SHP77 treated with DMSO at 0.1 percent for 48 hours (cell line): Measurements from ENCODE around the gene PPM1N.
A peak's percentile ranks its signal among the peaks of the same experiment; 100 is the strongest.

Source experiments
- DNase-seq: peaks from one replicate; lab custom pipeline; 2025; lab: John Stamatoyannopoulos, UW

The PPM1N gene

DNA sequence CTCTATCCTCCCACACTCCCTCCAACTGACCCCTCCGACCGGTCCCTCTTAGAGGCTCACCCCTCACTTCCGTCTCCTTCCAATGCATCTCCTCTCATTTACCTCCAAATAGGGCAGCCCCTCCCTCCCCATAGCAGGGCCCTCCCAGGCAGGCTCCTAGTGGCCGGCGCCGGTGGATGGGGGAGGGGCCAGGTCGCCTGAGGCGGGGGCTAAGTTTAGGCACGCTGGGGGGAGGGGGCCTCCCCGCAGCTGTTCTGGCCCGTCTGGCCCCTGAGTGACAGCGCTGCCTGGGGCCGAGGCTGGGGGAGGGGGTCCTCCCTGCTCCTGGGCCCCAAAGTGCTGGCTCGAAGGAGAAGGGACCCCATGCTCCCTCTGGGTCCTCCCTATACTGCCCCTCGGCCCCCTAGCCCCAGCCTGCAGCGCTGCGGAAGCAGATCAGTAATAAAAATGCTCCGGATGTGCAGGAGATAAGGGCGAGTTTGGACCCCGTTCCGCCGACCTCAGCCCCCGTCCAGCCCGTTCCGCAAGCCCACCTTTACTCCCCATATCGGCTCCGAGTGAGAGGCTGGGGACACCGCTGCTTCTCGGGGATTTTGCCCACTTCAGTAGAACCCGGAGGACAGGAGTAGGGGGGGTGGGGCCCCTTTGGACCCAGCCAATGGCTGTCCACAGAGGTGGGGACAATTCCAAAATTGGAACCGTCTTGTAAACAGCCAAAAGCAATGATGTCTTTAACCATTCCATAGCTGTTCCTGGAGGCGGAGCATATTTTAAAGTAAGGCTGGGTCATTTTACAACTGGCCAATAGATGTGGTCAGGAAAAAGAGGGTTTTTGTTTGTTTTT lies 5.4 kb upstream of the PPM1N start:
- DNase-seq: no peak

DNA sequence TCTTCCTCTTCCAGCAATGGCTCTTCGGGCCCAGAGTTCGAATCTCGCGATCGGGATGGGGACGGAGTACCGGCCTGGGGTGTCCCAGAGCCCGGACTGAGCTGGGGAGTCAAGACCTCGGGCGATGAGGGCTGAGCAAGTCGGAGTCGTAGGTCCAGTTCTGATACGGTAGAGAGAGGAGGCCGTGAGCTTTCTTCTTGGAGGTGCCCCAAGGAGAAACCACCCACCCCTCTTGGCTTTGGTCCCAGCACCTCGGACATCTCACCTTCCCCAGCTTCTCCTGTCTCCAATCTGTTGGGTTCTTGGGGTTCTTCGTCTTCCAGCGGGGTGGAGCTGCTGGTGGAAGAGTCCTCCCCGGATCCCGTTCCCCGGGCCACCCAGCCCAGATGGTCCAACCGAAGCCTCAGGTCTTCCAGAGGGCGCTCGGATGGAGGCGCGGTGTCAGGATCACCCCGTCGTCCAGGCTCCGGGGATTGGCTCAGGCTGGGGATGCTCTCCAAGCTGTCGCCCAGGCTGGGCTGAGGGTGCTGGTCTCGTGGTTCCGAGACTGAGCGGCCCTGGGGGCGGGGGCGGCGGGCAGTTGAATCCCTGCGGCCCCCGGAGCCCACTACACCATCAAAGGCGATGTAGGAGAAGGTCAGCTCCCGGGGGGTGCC lies 3.9 kb upstream of the PPM1N start:
- DNase-seq: no peak

DNA sequence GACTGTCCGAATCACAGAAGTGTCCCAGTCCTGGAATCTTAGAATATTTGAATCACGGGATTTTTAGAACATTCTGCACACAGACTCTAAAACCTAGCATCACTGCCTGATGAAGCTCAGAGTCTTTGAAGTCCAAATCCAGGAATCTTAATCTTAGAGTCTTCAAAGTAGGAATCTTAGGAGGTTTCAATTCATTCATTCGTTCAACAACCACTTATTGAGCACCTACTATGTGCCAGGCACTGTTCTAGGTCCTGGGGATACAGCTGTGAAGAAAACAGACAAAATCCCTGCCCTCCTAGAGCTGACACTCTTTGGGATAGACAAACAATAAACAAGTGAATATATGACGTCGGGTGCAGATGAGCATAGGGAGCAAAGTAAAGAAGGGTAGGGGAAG lies 3.1 kb upstream of the PPM1N start:
- DNase-seq: no peak

DNA sequence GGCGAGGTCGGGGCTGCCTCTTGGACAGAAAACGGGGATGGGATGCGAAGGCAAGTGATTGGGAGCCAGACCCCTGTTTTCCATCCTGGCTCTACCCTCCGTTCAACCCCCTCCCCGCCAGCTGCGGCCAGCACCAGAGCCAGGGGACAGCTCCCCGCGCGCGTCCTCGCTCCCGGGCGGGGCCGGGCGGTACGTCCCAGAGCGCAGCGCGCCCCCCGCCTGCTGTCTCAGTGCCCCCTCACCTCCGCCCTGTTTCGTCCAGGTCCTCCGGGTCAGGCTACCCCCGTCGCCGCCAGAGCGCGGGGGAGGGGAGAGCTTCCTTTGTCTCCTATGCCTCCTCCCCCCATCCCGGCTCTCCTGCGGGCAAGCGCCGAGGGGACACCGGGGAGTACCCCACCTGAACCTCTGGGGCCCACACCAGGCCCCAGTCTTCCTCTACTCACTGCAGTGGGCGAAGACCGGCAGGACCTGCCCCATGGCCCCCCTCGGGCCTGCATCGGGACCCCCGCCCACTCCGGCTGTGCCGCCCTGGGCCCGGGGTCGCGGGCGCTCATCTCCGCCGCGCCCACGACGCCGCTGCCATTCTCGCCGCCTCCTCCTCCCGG lies 1.8 kb upstream of the PPM1N start:
- DNase-seq: no peak

DNA sequence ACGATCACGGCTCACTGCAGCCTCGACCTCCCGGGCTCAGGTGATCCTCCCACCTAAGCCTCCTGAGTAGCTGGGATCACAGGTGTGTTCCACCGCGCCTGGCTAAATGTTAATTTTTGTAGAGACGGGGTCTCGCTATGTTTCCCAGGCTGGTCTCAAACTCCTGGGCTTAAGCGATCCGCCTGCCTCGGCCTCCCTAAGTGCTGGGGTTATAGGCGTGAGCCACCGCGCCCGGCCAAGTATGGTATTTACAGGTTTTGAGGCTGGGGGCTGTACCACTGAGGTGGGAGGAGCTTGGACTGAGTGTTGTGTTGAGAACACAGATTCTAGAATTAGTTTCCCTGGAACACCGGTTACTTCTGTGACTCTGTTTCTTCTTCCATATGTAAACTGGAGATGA lies 452 bp upstream of the PPM1N start:
- no peak for DNase-seq

DNA sequence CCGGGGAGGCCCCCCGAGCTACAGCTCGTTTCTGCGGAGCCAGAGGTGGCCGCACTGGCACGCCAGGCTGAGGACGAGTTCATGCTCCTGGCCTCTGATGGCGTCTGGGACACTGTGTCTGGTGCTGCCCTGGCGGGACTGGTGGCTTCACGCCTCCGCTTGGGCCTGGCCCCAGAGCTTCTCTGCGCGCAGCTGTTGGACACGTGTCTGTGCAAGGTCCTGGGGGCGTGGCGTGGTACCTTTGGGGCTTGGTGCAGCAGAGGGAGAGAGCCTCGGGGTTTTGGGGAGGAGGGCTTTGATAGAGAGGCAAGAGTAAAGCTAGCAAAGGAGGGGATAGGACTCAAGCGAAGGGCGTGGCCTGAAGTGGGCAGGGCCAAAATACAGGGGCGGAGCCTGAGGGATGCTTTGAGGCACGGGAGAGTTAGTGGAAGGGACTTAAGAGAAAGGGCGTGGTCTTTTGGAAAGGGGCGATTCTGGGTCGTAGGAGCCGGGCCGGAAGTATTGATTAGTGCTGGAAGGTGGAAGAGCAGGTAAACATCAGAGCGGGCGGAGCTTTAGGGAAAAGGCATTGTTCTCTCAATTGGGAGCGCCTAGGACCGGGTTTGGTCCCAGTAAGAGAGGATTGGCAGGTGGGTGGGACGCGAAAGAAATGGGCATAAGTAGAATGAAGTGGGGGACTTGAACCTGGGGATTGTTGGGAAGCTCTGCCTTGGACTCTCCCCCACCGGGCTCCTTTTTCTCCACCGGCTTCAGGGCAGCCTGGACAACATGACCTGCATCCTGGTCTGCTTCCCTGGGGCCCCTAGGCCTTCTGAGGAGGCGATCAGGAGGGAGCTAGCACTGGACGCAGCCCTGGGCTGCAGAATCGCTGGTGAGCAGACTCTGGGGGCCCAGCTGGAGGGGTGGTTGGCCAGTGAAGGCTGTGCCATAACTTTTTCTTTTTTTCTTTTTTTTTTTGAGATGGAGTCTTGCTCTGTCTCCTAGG lies 1.2 kb downstream of the PPM1N start:
- no peak for DNase-seq

DNA sequence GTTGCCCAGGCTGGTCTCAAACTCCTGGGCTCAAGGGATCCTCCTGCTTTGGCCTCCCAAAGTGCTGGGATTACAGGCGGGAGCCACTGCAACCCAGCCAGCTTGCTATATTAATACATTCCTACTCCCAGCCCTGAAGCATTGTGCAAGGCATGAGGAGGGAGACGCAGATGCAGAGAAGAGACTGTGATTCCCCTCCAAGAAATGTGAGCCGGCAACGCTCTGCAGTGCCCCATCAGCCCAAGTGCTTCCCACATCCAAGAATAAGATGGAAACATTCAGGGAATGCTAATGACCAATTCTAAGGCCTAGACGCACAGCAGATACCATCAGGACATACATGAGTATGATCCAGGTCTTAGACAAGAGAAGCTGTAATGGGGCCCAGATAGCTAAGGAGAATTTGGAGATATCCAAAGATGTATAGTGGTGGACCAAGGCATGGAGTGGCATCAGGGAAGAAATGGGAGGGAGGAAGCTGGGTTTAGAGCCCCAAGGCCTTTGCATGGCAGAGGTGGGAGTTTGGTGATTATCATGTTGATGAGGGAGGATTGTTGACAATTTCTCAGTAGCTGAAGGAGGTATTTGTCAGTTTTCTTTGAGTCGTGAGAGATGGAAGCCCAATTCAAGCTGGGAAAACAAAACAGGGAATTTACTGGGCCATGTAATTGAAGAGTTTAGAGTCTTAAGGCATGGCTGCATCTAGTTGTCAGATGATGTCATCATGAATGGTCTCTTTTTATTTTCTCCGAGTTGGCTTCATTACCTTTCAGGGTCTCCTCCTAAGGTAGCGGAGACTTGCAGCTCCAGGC lies 2.9 kb downstream of the PPM1N start:
- no peak for DNase-seq

DNA sequence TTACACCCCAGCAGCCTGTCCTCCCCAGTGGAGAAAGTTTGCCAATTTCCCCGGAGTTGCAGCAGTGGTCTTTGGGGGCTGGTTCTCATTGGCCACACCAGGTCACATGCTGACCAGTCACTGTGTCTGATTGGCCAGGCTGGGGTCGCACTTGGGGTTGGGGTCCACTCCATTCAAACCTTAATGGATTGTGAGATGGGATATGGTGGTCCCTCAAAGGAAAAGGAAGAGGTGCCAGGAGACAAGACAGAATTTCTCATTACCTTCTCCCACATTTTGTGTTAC lies 3.4 kb downstream of the PPM1N start:
- DNase-seq: no peak

DNA sequence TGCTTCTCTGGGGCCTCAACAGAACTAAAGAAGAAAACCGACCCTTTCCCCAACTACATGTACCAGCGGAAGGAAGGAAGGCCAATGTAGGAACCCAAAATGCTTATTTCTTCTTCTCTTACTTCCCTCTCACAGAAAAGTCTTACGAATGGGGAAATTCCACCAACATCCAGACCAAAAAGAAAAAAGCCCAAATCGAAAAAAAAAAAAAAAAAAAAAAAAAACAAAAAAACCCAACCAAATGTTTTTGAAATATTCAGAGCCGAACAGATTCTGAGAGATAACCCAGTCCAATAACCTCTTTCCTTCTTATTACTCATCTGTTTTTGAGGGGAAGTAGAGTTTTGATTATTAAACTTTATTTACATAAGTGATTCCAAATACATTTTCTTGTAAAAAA lies 3.9 kb downstream of the PPM1N start:
- DNase-seq: no peak

DNA sequence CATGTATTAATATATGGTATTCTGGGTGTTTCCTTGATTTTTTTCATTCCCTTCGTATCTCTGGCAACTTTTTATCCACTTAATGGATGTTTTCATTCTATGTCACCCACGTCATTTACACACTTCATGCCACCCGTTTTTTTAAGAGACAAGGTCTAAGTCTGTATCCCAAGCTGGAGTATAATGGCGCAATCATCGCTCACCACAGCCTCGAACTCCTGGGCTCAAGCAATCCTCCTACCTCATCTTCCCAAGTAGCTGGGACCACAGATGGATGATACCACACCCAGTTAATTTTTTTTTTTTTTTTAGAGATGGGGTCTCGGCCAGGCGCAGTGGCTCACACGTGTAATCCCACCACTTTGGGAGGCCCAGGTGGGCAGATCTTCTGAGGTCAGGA lies 5.7 kb downstream of the PPM1N start:
- DNase-seq: no peak

DNA sequence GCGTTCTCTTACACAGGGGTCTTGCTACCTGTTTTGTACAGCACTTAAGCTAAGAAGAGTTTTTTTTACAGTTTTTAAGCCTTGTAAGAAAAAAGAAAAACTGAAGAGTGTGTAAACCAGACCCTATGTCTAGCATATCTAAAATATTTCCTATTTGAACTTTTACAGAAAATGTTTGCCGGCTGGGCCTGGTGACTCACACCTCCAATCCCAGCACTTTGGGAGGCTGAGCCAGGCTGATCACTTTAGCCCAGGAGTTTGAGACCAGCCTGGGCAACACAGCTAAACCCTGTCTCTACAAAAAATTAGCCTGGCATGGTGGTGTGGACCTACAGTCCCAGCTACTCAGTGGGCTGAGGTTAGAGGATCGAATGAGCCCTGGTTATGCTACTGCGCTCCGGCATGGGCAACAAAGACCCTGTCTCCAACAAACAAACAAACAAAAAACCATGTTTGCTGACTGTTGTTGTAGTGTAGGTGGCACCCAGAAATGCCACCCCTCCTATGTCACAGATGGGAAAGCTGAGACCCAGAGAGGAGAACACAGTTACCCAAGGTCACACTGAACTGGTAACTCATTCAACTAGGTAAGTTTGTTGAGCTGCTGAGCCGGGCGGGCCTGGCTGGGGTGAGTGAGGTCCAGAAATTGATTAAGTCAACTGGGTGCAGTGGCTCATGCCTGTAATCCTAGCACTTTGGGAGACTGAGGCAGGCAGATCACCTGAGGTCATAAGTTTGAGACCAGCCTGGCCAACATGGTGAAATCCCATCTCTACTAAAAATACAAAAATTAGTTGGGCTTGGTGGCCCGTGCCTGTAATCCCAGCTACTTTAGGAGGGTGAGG lies 7.1 kb downstream of the PPM1N start:
- DNase-seq: no peak

DNA sequence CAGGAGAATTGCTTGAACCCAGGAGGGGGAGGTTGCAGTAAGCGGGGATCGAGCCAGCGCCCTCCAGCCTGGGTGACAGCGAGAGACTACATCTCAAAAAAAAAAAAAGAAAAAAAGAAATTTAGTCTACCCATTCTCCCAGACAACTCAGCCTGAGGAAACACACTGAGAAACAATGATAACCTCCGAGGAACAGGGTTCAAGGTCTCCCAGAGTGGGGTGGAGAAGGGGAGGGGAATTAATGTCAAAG lies 7.7 kb downstream of the PPM1N start:
- no peak for DNase-seq

DNA sequence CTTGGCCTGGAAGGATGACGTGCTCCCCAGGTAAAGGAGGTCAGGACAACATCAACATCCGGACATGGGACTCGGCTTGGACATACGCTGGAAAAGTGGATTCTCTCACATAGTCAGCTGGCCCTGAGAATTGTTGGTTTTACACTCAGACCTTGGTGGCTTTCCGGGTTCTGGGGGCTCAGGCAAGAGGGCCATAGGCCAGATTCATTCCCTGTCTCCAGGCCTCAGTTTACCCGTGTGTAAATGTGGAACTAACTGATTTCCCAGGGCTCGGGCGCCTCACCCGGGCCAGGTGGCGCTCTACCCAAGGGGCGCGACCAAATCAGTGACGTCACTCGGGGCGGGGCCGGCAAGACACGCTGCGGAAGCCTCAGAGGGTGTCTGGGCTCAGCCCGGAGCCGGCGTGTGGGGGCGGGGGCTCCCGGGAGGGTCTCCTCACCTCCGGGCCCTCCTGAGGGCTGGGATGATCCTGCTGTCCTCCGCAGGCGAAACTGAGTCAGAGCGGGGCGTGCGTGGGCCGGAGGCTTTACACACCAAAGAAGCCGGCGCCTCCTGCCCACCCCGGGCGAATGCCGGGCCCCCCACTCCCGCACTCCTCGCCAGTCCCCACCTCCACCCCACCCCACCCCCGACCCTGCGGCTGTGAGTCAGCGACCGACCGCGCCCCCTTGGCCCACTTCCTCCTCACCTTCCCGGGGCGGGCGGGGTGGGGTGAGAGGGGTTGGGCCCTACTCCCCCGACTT lies 8.2 kb downstream of the PPM1N start:
- peak; percentile 75 for DNase-seq

DNA sequence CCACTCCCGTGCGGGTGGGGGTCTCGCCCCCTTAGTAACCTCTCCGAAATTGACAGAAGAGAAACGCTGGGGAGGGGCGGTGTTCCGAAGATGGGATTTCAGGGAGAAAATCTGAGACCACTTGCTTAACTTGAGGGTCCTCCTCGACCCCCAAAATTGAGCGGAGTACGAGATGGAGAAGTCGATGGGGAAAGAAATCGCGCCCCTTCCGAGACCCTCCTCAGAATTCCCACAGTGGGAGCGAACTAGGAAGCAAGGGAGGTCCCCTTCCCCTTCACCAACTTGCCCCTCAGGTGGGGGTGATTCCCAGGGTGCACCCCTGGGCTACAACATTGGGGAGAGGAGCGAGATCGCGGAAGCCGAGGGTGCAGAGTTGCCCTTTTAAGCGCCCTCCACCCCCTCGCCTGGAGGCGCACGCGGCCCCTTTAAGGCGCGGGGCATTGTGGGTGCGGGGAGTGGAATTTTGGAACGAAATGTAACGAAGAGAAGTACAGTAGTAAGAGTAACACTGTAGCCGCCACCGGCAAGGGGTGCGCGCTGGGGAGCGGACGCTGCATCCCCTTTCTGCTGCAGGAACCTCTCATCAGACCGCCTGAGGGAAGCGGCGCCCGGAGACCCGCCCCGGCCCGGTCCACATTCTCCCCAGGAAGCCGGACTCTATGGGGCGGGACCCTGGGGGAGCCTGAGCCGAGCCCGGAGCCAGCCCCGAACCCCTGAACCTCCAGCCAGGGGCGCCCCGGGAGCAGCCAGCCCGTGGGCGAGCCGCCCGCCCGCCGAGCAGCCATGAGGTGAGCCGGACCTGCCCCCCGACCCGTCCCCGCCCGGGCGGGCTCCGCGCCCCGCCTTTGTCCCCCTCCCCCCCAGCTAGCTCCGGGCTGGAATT lies 9.0 kb downstream of the PPM1N start, which contains the start of gene VASP:
VASP (plus strand) TSS at position 491 of the 883 bp plus-strand sequence; CDS start at position 784, 293 bp downstream.
- DNase-seq: peak; percentile 51

DNA sequence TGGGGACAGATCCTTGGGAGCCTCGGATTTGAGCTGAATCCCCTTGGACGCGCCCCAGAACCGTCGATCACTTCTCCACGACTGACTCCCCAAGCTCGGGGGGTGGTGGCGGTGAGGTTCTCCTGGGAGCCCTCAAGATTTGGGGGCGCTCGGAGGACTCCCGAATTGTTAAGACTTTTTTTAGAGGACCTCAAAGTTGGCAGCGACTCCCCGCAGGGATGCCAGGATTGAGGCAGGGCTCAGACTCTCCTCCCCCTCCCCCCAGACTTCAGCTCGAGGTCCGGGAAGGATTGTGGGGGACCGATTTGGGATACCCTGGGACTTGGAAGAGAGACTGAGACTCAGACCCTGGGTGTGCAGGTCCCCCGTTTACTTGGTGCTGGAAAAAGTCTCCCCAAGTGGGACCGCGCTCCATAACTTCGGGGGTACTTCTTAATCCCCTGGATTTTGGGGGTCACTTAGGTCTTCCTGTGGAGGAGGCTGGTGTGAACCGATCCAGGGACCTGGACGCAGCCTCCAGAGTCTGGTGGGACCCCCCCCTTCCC lies 9.7 kb downstream of the PPM1N start:
- DNase-seq: no peak

DNA sequence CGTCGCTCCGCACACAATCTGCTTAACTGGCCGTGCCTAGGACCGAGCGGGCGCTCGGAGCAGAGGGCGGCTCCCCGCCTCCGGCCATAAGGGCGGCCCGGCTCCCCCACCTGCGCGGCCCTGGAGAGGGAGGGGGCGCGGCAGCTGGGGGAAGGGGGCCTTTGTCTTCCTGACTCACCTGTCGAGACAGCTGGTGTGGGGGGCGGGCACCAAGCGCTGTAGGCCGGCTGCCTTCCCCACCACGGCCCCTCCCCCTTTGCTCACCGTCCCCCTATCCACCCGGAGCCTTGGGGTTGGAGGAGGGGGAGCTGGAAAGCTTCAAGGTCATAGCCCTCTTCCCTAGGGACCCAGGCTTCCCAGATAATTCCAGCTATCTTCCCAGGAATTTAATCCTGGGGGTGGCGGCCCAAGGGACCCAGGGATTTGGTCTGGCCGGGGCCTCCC lies 10.2 kb downstream of the PPM1N start:
- no peak for DNase-seq

DNA sequence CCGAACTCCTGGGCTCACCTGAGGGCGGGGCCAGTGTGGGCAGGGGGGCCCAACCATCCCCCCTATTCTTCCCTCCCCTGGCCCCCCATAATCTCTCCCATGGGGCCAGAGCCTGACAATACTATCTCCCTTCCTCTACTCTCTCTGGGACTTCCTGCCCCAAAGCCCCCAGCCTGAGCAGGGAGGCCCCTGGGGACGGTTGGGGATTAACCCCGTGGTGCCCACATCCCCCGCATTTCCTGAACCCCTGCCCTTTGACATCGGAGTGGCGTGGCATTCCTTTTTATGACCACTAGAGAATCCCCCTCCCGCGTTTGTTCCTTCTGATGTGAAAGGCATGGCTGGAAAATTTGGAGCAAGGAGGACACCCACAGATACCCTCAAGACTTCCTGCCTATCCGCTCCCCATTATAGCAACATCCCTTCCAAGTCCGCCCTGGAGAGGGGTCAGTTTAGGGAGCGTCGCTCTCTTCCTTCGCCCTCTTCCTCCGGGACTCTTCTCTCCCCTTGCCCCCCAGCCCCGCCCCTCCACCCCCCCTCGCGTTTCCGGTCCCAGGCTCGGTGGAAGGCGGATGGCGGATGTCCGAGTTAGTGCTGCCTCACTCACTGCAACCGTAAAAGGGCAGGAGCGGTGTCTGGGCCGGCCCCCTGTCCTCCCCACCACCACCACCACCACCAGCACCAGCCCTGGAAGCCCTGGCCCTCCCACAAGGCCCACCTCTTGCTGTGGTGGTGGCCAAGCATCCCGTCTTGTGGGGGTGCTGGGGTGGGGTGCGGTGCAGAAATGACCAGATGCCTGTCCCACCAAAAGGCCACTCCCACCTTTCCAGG lies 10.8 kb downstream of the PPM1N start:
- DNase-seq: no peak

DNA sequence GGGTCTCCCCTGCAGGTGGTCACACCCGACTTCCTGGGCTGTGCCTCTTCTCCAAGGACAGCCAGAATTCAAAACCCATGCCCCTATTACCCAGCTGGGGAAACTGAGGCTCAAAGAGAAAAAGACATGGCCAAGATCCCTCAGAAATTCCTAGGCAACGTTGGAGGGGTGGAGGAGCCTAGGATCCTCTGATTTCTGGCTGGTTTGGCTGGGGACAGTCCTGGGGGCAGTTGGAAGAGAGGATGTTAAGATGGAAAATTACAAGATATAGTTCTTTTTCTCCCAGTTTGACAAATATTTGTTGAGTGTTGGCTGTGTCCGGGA lies 11.4 kb downstream of the PPM1N start:
- no peak for DNase-seq
